HL-60/S4 treated with phorbol 12-myristate 13-acetate at 8.2 ng/mL for 4 days and 3 days (cell line): ENCODE results near the gene DCLK1.

Experiments used
- in situ Hi-C: fragments of 300-500 bp; cut with MboI; formaldehyde crosslinking; loops from 2 replicates; pipeline ENCODE4 v1.15.0; 2022; ENCODE audit warnings: low sequenced_read_pairs

Gene DCLK1

GRCh38 chr13:35794734-35795389 is 336.3 kb downstream of the DCLK1 start:
- in situ Hi-C loops, result no loop called here

GRCh38 chr13:35793823-35794222 is 337.4 kb downstream of the DCLK1 start:
- in situ Hi-C loops, result no loop called here

DNA sequence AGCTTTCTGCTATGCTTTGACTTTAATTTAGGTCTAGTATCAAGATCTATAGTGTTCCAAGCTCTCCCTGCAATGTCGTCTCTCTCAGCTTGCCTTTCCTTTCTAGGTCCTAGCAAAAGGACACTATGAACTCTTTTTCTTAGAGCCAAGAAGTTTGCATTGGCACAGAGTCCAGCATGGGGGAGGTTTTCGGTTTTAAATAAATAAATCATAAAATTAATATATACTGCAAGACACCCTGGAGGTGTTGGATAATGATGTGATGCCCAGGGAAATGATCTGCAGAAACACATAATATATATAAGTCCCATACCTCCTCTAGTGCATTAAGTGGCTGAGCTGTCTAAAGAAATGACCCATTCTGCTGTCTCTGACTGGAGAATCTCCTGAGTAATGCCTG is 338.3 kb downstream of the DCLK1 start:
- in situ Hi-C loops, result no loop called here

- in situ Hi-C loops, result no loop called here
These were observed 339.2 kb downstream of the DCLK1 start for GRCh38 chr13:35792021-35792420.

DNA sequence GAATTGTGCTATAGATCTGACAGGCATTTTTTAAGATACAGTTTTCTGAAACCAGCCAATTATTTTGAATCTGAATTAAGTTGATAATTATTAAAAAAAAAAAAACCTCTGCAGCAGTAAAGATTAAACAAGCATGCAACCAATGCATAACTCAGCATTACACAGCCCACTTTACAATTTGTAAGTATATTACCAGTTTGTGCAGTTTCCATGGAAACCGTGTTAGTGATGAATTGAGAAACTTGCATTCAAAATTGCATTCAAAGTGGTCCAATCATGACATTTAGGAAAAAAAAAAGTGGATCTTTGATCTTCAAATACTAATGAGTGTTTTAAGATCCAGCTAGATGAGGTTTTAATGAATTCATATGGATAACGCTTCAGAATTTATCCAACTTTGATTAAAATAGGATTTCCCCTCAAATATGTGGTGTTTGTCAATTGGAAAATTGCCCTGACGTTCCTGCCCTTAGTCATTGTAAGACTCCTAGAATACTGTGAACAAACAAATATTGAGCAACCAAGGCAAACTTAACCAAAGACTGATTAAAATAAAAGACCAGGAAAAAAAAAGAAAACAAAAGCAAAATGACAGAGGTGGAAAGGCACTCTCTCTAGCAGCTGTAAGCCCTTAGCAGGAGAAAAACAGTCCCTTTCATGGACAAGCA is 339.9 kb downstream of the DCLK1 start:
- in situ Hi-C loops, result no loop called here

DNA sequence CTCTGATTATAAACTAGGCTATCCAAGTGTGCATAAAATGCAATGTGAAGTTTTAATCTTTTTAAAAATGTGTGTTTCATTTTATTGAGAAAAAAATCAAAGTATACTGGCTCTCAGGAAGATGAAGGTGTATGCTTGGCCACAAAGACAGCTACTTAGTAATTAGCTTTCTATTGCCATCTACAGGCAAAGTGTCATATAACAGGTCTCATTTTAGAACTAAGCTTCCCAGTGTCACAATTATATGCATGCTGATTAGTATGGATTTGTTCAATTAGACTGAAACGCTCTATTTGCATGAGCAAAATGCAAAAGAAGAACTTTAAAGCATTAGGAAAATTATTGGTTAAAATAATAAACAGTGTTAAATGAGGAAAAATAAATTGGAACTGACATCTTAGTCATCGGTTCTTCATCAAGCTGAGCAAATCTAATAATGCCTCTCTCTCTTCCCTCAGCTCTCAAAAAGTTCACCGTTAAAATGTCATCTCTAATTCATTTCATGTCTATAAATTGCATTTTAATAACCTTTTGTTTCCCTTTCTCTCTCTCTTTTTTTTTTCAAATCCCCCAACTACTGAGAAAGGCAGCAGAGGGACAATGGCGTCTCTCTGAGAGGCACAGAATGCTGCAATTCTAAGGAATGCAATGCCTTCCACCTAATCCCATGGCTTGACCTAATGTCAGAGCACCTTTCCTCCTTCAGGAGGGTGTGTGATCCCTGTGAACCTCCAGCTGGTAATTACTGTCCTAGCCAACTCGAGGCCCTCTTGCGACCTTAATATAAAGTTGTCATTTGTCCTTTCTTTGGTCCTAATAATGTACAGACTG is 341.6 kb downstream of the DCLK1 start:
- in situ Hi-C loops, result no loop called here

DNA sequence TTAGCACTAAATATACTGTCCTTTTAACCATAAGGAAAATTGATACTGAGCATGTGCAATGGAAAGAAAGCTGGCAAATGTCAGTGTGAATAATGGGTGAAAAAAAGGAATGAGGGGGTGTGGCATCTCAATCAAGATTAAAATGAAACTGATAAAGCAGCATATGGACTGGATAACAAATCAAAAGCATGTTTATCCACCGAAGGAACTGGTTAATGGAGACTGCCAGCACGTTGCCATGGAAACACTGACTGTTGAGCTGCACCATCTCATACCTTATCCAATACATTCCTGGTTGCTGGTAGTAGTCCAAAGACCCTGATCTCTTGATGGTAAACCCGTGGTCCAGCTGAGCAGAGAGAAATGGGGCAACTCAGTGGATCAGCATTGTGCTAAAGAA is 343.2 kb downstream of the DCLK1 start:
- in situ Hi-C loops, result no loop called here

GRCh38 chr13:35785576-35786303 is 345.4 kb downstream of the DCLK1 start:
- in situ Hi-C loops, result no loop called here

DNA sequence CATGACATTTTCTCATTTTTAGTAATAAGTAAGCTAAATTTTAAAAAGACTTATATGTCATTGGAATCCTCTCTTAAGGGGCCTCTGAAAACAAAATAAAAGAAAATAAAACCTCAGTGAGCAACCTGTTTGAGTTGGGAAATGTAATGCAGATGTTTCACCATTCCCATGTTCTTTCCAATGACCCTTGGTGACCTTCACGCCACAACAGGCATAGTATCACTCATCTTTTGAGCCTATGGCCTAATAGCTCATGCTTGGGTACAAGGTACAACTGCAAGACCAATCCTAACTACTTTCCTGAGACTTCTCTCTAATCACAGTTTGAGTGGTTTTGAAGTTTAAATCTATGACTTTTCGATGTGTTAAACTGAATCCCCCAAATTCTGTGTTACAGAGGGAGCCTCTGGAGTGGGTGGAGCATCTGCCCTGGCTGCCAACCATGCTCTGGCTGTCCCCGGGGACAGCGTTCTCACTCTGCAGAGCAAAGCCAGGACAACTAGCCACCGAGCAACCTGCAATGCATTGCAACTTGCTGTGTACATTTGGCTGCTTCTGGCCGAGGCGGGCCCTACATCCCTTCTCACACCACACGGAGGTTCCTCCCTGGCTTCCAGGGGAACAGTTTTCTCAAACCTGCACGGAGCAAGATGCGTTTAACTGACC is 346.8 kb downstream of the DCLK1 start:
- in situ Hi-C loops, result no loop called here

DNA sequence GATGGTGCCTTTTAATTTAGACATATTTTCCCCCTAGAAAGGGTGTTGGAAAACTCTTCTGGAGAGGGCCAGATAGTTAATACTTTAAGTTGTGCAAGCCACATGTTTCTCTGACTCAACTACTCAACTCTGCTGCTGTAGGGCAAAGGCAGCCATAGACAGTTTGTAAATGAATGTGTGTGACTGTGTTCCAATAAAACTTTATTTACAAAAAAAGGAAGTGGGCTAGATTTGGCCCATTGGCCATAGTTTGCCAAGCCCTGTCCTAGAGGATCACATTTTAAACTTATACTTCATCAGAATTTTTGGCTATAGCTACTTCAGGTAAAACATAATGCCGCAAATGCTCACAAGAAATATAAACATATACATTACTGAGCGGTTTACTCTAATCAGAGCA is 348.4 kb downstream of the DCLK1 start:
- in situ Hi-C loops, result no loop called here

DNA sequence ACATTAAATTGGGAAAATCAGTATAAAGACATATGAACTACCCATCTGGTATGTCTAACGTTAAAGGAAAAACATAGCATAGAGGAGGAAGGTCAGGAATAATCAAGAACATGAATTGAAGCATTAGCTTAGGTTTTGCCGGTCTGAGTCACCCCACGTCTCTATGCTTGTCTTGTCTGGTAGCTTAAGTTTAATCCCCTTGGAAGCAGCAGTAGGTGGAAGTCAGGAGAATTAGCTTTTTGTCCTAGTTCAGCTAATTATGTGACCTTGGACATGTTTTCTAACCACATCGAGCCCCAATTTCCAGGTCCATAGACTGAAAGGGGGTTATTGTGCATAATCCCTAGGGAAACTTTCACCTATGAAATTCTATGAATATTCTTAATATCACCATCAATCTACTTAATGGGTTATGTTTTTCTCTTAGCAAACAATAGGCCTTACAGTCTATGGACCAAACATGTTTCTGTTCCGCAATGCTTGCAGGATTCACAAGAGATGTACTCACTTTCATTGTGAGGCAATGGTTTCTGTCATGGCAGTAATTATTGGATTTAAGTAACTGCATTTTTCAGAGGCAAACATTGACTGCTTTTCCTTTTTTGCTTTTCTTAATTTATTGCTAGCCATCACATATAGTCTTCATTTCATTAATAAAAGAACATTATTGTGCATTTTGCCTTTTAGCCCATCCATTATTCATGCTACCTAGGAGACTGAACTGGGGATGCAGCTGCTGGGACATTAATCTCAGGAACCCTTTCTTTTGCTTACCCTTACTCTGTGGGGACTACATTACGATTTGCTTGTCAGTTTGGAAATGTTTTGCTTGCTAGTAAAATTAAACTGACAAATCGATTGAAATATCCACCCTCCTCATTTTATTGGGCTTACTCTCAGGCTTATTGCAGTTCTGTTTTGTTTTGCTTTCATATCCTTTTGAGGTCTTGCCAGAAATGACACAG is 349.9 kb downstream of the DCLK1 start:
- in situ Hi-C loops, result no loop called here

GRCh38 chr13:35780613-35781012 is 350.6 kb downstream of the DCLK1 start:
- in situ Hi-C loops, result no loop called here

- in situ Hi-C loops, result no loop called here
These were observed 359.3 kb downstream of the DCLK1 start for GRCh38 chr13:35771898-35772297.

DNA sequence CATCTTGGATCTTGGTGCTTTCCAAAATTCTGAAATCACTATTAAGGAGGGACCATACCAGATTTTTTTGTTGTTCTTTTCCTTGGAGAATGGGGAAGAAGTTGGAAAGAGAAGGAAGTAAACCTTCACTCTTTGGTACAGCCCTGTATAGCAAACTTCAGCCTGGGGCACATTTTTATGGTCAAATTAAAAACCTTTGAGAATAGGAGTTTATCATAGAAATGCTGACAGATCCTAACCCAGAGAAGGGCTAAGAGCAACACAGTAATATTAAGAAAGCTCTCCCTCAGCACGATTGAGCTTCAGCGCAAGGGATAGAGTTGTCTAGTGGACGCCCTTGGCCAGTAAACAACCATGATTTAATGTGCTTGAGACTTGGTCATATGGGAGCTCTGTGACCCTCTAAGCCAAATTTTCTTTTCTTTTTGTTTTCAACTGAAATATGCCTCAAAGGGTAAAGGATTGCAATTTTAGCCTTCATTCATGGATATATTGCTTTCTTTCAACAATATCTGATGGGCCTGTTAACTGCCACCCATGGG is 360.4 kb downstream of the DCLK1 start:
- in situ Hi-C loops, result no loop called here

GRCh38 chr13:35769812-35770211 is 361.4 kb downstream of the DCLK1 start:
- in situ Hi-C loops, result no loop called here

- in situ Hi-C loops, result no loop called here
These were observed 362.6 kb downstream of the DCLK1 start for GRCh38 chr13:35768551-35768950.

GRCh38 chr13:35768073-35768472 is 363.1 kb downstream of the DCLK1 start:
- in situ Hi-C loops, result no loop called here

DNA sequence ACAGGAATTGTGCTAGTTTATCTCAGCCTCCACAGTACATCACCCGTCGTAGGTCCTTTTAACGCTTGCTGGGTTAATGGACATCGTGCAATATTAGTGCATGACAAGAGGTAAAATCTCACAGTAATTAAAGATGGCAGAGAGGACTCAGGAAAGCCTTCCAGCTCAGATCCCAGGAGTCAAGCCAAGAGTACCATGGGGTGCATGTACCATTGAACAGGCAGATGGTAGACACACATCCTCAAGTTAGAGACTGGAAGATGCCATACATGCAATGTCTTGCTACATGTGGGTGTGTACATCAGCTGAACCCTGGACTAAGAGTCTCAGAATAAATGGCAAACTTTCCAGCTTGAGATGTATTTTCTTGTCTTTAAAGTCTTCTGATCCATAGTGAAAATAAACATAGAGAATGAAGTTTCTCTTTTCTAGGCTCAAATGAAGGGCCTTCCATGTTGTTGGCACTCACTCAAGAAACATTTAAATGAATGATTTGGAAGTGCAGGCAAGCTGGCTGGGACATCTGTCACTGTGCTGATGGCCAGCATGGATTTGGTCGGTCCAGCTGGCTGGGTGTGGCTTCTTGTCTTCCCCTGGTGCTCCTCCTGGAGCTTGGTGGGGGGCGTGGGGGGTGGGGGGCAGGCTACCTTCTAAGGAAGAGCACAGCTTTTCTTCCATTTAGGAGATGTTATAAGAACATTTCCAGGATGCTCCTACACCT is 363.8 kb downstream of the DCLK1 start:
- in situ Hi-C loops, result no loop called here

DNA sequence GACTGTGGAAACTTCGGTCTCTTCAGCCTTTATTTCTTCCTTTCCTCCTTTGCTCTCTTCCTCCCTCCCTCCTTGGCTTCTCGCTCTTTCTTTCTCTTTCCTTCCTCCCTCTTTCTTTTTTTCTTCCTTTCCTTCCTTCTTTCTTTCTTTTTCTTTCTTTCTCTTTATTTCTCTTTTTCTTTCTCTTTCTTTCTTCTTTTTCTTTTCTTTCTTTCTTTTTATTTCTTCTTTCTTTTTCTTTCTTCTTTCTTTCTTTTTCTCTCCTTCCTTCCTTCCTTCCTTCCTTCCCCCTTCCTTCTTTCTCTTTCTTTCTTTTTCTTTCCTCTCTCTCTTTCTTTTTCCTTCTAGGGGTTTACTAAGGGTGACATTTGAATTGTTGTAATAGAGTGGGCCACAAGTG is 364.5 kb downstream of the DCLK1 start:
- in situ Hi-C loops, result no loop called here
